ENCODE measurements around the gene PGAM1. TPM values are rescaled to one million over a fixed set of nuclear protein-coding genes. Genes with fewer than 3 reads are reported as not detected.

Gene PGAM1
- total RNA-seq, 1 experiment from 2014 or later: 497 TPM

DNA sequence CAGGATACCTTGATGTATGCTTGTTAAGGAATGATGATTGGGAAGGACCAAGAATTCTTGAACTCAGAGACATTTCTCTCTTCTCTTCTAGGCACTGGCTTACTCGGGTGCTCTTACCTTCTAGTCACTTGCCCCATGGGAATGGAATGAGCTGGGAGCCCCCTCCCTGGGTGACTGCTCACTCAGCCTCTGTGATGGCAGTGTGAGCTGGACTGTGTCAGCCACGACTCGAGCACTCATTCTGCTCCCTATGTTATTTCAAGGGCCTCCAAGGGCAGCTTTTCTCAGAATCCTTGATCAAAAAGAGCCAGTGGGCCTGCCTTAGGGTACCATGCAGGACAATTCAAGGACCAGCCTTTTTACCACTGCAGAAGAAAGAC, 30.7 kb downstream of the PGAM1 start:
- H3K27ac ChIP-seq (ENCODE audit: low read depth, low read length): no peak overlapping the region
- no peaks in the 10 kb centered on the region for H3K27me3 ChIP-seq (ENCODE audit: insufficient read depth, low read length)
- H3K4me2 ChIP-seq (ENCODE audit: low read length): no peak overlapping the region
- ATAC-seq: no peak
- H3K4me1 ChIP-seq (ENCODE audit: control insufficient read depth in 1 of 2, insufficient read depth in 2 of 2, low read length in 2 of 2): no peaks in the 10 kb centered on the region
- H3K9me3 ChIP-seq (ENCODE audit: control insufficient read depth in 1 of 2, insufficient read depth in 1 of 2, low read depth in 1 of 2, low read length in 2 of 2): no peaks in the 10 kb centered on the region
- POLR2A ChIA-PET: no interaction called here
- TF ChIP-seq EZH2 (IDR thresholded peaks at IDR 0.05) (no peak), JUND (IDR thresholded peaks at IDR 0.05) (no peak), SIN3A (IDR thresholded peaks at IDR 0.05; ENCODE audit: low read depth) (no peak)
- no peak overlapping the region for H2AFZ ChIP-seq (ENCODE audit: low read depth, low read length, poor library complexity, severe bottlenecking)
- H3K79me2 ChIP-seq (ENCODE audit: insufficient read depth, low read length): no peaks in the 10 kb centered on the region
- CTCF ChIA-PET: interaction anchor here (1.9 kb wide), 1 partner anchor 11 kb away, joined by 5 read pairs; no protein-coding TSS in a partner anchor
- H3K36me3 ChIP-seq (ENCODE audit: control insufficient read depth in 1 of 2, insufficient read depth in 2 of 2, low read length in 2 of 2): peaks cover 51 to 62% of the 10 kb centered on the region in 2 experiments
- no peak overlapping the region for H3K4me3 ChIP-seq (replicated peaks in 1 of 2; ENCODE audit: low read depth in 1 of 2, low read length in 2 of 2)
- no peaks in the 10 kb centered on the region for H3K9me2 ChIP-seq (ENCODE audit: insufficient read depth)
- intact Hi-C loops (cut with micrococcal nuclease): no loop called here
- BruUV-seq (replicated peaks): no TSS peak
- RAD21 ChIA-PET (ENCODE audit: low non-redundant PET in 1 of 2, low total read pairs in 2 of 2, uncharacterized antibody in 2 of 2, unreplicated experiment in 2 of 2): no interaction called here
- no peak for DNase-seq (ENCODE audit: low read depth, low spot score)
- no peak overlapping the region for H3K9ac ChIP-seq (ENCODE audit: low read length)
- no peaks in the 10 kb centered on the region for H4K20me1 ChIP-seq (ENCODE audit: insufficient read depth)

DNA sequence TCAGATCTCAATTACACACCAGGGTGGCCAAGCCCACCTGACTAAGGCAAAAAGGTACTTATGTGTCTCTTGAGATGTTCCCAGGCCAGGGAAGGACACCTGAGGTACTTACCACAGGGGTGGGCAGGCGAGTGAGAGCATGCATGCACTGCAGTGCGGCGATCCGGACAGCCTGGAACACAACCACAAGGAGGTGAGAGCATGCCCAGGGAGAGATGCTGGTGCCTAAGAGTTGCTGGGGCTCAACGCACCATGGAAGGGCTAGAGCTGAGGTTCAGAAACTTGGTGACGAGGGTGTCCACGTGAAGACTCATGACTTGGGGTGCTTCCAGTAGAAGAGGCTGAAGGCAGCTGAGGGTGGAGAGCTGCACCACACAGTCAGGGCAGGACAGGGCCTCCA, 33.1 kb downstream of the PGAM1 start:
- BruUV-seq (replicated peaks): no TSS peak
- ChIA-PET RAD21 (ENCODE audit: low non-redundant PET in 1 of 2, low total read pairs in 2 of 2, uncharacterized antibody in 2 of 2, unreplicated experiment in 2 of 2) (no interaction called here), CTCF (no interaction called here), POLR2A (no interaction called here)
- ATAC-seq: no peak
- H2AFZ ChIP-seq (ENCODE audit: low read depth, low read length, poor library complexity, severe bottlenecking): no peak overlapping the region
- intact Hi-C loops (cut with micrococcal nuclease): no loop called here
- H3K36me3 ChIP-seq (ENCODE audit: control insufficient read depth in 1 of 2, insufficient read depth in 2 of 2, low read length in 2 of 2): peaks cover 59 to 85% of the 10 kb centered on the region in 2 experiments
- peaks cover 2% of the 10 kb centered on the region; the same call in 1 of the 2 replicates for H4K20me1 ChIP-seq (ENCODE audit: insufficient read depth)
- DNase-seq (ENCODE audit: low read depth, low spot score): no peak
- peaks cover 4 to 8% of the 10 kb centered on the region in 2 experiments; a peak in 3 of 4 replicates for H3K4me1 ChIP-seq (ENCODE audit: control insufficient read depth in 1 of 2, insufficient read depth in 2 of 2, low read length in 2 of 2)
- H3K9me2 ChIP-seq (ENCODE audit: insufficient read depth): no peaks in the 10 kb centered on the region
- H3K9me3 ChIP-seq (ENCODE audit: control insufficient read depth in 1 of 2, insufficient read depth in 1 of 2, low read depth in 1 of 2, low read length in 2 of 2): no peaks in the 10 kb centered on the region
- no peak overlapping the region for H3K9ac ChIP-seq (ENCODE audit: low read length)
- H3K79me2 ChIP-seq (ENCODE audit: insufficient read depth, low read length): 0 out of 2 replicates have a peak, but pooled peaks cover 3% of the 10 kb centered on the region
- H3K4me3 ChIP-seq (replicated peaks in 1 of 2; ENCODE audit: low read depth in 1 of 2, low read length in 2 of 2): no peak overlapping the region
- H3K4me2 ChIP-seq (ENCODE audit: low read length): no peak overlapping the region
- H3K27ac ChIP-seq (ENCODE audit: low read depth, low read length): no peak overlapping the region
- no peaks in the 10 kb centered on the region for H3K27me3 ChIP-seq (ENCODE audit: insufficient read depth, low read length)
- no peak for TF ChIP-seq SRF (IDR thresholded peaks at IDR 0.05; ENCODE audit: low read depth)
- TF ChIP-seq EGR1 (IDR thresholded peaks at IDR 0.05; ENCODE audit: low read depth): no peak
- TF ChIP-seq, protein P1, sequence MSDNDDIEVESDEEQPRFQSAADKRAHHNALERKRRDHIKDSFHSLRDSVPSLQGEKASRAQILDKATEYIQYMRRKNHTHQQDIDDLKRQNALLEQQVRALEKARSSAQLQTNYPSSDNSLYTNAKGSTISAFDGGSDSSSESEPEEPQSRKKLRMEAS (IDR thresholded peaks at IDR 0.05): no peak
- no peak for TF ChIP-seq ELF1 (IDR thresholded peaks at IDR 0.05; ENCODE audit: borderline replicate concordance, low read depth)
- TF ChIP-seq, protein P2, sequence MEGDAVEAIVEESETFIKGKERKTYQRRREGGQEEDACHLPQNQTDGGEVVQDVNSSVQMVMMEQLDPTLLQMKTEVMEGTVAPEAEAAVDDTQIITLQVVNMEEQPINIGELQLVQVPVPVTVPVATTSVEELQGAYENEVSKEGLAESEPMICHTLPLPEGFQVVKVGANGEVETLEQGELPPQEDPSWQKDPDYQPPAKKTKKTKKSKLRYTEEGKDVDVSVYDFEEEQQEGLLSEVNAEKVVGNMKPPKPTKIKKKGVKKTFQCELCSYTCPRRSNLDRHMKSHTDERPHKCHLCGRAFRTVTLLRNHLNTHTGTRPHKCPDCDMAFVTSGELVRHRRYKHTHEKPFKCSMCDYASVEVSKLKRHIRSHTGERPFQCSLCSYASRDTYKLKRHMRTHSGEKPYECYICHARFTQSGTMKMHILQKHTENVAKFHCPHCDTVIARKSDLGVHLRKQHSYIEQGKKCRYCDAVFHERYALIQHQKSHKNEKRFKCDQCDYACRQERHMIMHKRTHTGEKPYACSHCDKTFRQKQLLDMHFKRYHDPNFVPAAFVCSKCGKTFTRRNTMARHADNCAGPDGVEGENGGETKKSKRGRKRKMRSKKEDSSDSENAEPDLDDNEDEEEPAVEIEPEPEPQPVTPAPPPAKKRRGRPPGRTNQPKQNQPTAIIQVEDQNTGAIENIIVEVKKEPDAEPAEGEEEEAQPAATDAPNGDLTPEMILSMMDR (IDR thresholded peaks at IDR 0.05 in 2 of 3, conservative IDR thresholded peaks at IDR 0.05 in 1 of 3; ENCODE audit: borderline replicate concordance in 1 of 3, insufficient read depth in 1 of 3, low read depth in 2 of 3, low read length in 2 of 3): no peak
- no peak for TF ChIP-seq SIN3A (IDR thresholded peaks at IDR 0.05; ENCODE audit: low read depth)
- TF ChIP-seq SP1 (IDR thresholded peaks at IDR 0.05; ENCODE audit: low read depth): no peak
- TF ChIP-seq RAD21 (IDR thresholded peaks at IDR 0.05; ENCODE audit: low read depth): no peak
- no peak for TF ChIP-seq EZH2 (IDR thresholded peaks at IDR 0.05)
- no peak for TF ChIP-seq EZH2phosphoT487 (IDR thresholded peaks at IDR 0.05; ENCODE audit: borderline replicate concordance)
- TF ChIP-seq YY1 (IDR thresholded peaks at IDR 0.05; ENCODE audit: extremely low read depth, insufficient replicate concordance, low read depth, low read length): no peak
- TF ChIP-seq ZFX (IDR thresholded peaks at IDR 0.05): no peak
- TF ChIP-seq ZNF274 (IDR thresholded peaks at IDR 0.05; ENCODE audit: low read depth, low read length): no peak
- no peak for TF ChIP-seq CEBPB (IDR thresholded peaks at IDR 0.05; ENCODE audit: low read depth)
- TF ChIP-seq, protein P3, sequence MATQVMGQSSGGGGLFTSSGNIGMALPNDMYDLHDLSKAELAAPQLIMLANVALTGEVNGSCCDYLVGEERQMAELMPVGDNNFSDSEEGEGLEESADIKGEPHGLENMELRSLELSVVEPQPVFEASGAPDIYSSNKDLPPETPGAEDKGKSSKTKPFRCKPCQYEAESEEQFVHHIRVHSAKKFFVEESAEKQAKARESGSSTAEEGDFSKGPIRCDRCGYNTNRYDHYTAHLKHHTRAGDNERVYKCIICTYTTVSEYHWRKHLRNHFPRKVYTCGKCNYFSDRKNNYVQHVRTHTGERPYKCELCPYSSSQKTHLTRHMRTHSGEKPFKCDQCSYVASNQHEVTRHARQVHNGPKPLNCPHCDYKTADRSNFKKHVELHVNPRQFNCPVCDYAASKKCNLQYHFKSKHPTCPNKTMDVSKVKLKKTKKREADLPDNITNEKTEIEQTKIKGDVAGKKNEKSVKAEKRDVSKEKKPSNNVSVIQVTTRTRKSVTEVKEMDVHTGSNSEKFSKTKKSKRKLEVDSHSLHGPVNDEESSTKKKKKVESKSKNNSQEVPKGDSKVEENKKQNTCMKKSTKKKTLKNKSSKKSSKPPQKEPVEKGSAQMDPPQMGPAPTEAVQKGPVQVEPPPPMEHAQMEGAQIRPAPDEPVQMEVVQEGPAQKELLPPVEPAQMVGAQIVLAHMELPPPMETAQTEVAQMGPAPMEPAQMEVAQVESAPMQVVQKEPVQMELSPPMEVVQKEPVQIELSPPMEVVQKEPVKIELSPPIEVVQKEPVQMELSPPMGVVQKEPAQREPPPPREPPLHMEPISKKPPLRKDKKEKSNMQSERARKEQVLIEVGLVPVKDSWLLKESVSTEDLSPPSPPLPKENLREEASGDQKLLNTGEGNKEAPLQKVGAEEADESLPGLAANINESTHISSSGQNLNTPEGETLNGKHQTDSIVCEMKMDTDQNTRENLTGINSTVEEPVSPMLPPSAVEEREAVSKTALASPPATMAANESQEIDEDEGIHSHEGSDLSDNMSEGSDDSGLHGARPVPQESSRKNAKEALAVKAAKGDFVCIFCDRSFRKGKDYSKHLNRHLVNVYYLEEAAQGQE (IDR thresholded peaks at IDR 0.05; ENCODE audit: low read depth): no peak
